ENCODE data around the gene HOXD8. TPM values are rescaled to one million over a fixed set of nuclear protein-coding genes. Genes with fewer than 3 reads are reported as not detected.

Gene HOXD8
- total RNA-seq, 1 donor from 2014 or later, result not detected

- no peaks in the 10 kb centered on the region for H3K9me3 Mint-ChIP-seq (ENCODE audit: low read depth)
- no peak for DNase-seq (ENCODE audit: low spot score, unreplicated experiment)
Observed at GRCh38 chr2:176170602-176171305, 41.2 kb downstream of the HOXD8 start.

GRCh38 chr2:176171351-176172006, 42.0 kb downstream of the HOXD8 start:
- DNase-seq (ENCODE audit: low spot score, unreplicated experiment), result no peak
- Mint-ChIP-seq H3K4me1 (ENCODE audit: low read depth) (peaks cover 10% of the 10 kb centered on the region), H3K9me3 (ENCODE audit: low read depth) (no peaks in the 10 kb centered on the region), H3K27me3 (peaks cover 96% of the 10 kb centered on the region), H3K4me3 (ENCODE audit: low read depth) (no peak overlapping the region), H3K36me3 (ENCODE audit: insufficient read depth) (no peaks in the 10 kb centered on the region), H3K27ac (no peak overlapping the region)
- peak; percentile 17 for TF ChIP-seq CTCF (IDR thresholded peaks at IDR 0.05; ENCODE audit: unreplicated experiment)

More at GRCh38 chr2:176170602-176171305, 41.2 kb downstream of the HOXD8 start:
- Mint-ChIP-seq H3K27me3 (peaks cover 96% of the 10 kb centered on the region), H3K4me1 (ENCODE audit: low read depth) (peaks cover 10% of the 10 kb centered on the region), H3K4me3 (ENCODE audit: low read depth) (no peak overlapping the region), H3K27ac (no peak overlapping the region), H3K36me3 (ENCODE audit: insufficient read depth) (no peaks in the 10 kb centered on the region)
- TF ChIP-seq CTCF (IDR thresholded peaks at IDR 0.05; ENCODE audit: unreplicated experiment), result no peak

DNA sequence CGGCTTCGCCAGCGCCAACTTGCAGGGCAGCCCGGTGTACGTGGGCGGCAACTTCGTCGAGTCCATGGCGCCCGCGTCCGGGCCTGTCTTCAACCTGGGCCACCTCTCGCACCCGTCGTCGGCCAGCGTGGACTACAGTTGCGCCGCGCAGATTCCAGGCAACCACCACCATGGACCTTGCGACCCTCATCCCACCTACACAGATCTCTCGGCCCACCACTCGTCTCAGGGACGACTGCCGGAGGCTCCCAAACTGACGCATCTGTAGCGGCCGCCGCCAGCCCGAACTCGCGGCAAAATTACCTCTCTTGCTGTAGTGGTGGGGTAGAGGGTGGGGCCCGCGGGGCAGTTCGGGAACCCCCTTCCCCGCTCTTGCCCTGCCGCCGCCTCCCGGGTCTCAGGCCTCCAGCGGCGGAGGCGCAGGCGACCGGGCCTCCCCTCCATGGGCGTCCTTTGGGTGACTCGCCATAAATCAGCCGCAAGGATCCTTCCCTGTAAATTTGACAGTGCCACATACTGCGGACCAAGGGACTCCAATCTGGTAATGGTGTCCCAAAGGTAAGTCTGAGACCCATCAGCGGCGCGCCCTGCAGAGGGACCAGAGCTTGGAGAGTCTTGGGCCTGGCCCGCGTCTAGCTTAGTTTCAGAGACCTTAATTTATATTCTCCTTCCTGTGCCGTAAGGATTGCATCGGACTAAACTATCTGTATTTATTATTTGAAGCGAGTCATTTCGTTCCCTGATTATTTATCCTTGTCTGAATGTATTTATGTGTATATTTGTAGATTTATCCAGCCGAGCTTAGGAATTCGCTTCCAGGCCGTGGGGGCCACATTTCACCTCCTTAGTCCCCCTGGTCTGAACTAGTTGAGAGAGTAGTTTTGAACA, 42.7 kb downstream of the HOXD8 start:
- peak overlapping the region; percentile 33 for H3K4me3 Mint-ChIP-seq (ENCODE audit: low read depth)
- peaks cover 10% of the 10 kb centered on the region for H3K4me1 Mint-ChIP-seq (ENCODE audit: low read depth)
- no peaks in the 10 kb centered on the region for H3K36me3 Mint-ChIP-seq (ENCODE audit: insufficient read depth)
- TF ChIP-seq CTCF (IDR thresholded peaks at IDR 0.05; ENCODE audit: unreplicated experiment), result no peak
- peaks cover 96% of the 10 kb centered on the region for H3K27me3 Mint-ChIP-seq
- no peaks in the 10 kb centered on the region for H3K9me3 Mint-ChIP-seq (ENCODE audit: low read depth)
- no peak overlapping the region for H3K27ac Mint-ChIP-seq
- DNase-seq (ENCODE audit: low spot score, unreplicated experiment), result no peak

DNA sequence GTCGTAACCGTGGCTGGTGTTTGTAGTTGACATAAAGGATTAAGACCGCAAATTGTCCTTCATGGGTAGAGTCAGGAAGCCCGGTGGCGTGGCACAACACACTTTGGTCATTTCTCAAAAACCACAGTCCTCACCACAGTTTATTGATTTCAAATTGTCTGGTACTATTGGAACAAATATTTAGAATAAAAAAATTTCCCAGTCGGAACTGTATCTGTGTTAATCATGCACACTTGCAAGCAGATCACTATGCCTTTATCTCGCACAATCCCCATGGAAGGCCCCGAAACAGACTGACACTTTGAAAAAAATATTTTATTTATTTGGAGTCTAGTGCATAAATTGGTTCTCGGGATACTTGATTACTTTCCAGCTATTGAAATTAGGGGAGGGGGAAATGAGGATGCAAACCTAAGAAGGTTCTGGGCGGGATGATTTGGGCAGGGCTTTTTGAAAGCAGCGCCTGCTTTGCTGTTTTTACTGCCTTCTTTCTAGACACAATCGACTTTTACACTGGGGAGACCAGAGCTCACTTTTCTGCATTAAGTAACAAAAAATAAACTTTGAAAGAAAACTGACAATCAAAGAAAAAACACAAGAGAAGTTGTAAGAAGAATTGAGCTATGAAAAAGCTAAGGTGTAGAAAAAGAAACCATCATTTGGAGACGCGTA, 43.5 kb downstream of the HOXD8 start:
- peaks cover 10% of the 10 kb centered on the region for H3K4me1 Mint-ChIP-seq (ENCODE audit: low read depth)
- H3K4me3 Mint-ChIP-seq (ENCODE audit: low read depth), result no peak overlapping the region
- H3K9me3 Mint-ChIP-seq (ENCODE audit: low read depth), result no peaks in the 10 kb centered on the region
- peaks cover 96% of the 10 kb centered on the region for H3K27me3 Mint-ChIP-seq
- no peak for TF ChIP-seq CTCF (IDR thresholded peaks at IDR 0.05; ENCODE audit: unreplicated experiment)
- DNase-seq (ENCODE audit: low spot score, unreplicated experiment), result no peak
- no peak overlapping the region for H3K27ac Mint-ChIP-seq
- no peaks in the 10 kb centered on the region for H3K36me3 Mint-ChIP-seq (ENCODE audit: insufficient read depth)

Data from progenitor cell of endocrine pancreas (in vitro differentiated cells).